K562 (cell line): Measurements from ENCODE around the gene SFI1. TPM values are rescaled to one million over a fixed set of nuclear protein-coding genes. Genes with fewer than 3 reads are reported as not detected.

Experiments used
- ARNT ChIP-seq, 2 experiments: fragments of 450-650 bp; IDR thresholded peaks; 2 replicates each; pipeline ENCODE4 v1.6.1; 2016; ENCODE audit warnings: mild to moderate bottlenecking in 1 of 2
- CHD1 ChIP-seq: fragments of 200-600 bp; sonication (generic); IDR thresholded peaks from one replicate; pipeline ENCODE4 v1.6.1; 2012; ENCODE audit warnings: mild to moderate bottlenecking, moderate library complexity, low read length, inconsistent platforms
- CREB1 ChIP-seq, 2 experiments: sonication (generic) in 1 of 2; formaldehyde crosslinking in 1 of 2; IDR thresholded peaks; 2 replicates each; pipeline versions ENCODE4 v1.6.1 to v1.8.0; 2012 to 2022; ENCODE audit warnings: inconsistent platforms in 1 of 2, mild to moderate bottlenecking in 1 of 2, missing genetic modification reagents in 1 of 2, moderate library complexity in 1 of 2
- CXXC5 ChIP-seq: fragments of 250-450 bp; sonication (Bioruptor Pico); IDR thresholded peaks from 2 replicates; pipeline ENCODE4 v1.8.0; 2022; ENCODE audit warnings: inconsistent platforms, mild to moderate bottlenecking, moderate library complexity
- DIDO1 ChIP-seq: fragments of 450-650 bp; IDR thresholded peaks from 2 replicates; pipeline ENCODE4 v1.6.1; 2016; ENCODE audit warnings: low read depth, missing biosample characterization, missing genetic modification characterization
- DPF2 ChIP-seq: fragments of 450-650 bp; IDR thresholded peaks from 2 replicates; pipeline ENCODE4 v1.6.1; 2016
- EP300 ChIP-seq: IDR thresholded peaks from 2 replicates; pipeline ENCODE4 v1.6.1; 2012; ENCODE audit warnings: low read length, improper control_type of control experiment
- ETS1 ChIP-seq: conservative IDR thresholded peaks from 2 replicates; pipeline ENCODE4 v1.6.1; 2011; ENCODE audit warnings: low read depth, mild to moderate bottlenecking, low read length; ENCODE audit not compliant: control insufficient read depth
- HDAC1 ChIP-seq, 2 experiments: fragments of 450-650 bp; IDR thresholded peaks; 2 replicates each; pipeline ENCODE4 v1.6.1; 2016 to 2017; ENCODE audit warnings: inconsistent platforms in 1 of 2, mild to moderate bottlenecking in 1 of 2, moderate library complexity in 1 of 2
- HDGF ChIP-seq: fragments of 450-650 bp; IDR thresholded peaks from 2 replicates; pipeline ENCODE4 v1.6.1; 2016
- MEIS2 ChIP-seq: fragments of 450-650 bp; IDR thresholded peaks from 2 replicates; pipeline ENCODE4 v1.6.1; 2014; ENCODE audit warnings: mild to moderate bottlenecking; ENCODE audit not compliant: partially characterized antibody
- MTA1 ChIP-seq: fragments of 450-650 bp; IDR thresholded peaks from 2 replicates; pipeline ENCODE4 v1.6.1; 2017; ENCODE audit warnings: borderline replicate concordance
- NFATC3 ChIP-seq: fragments of 450-650 bp; IDR thresholded peaks from 2 replicates; pipeline ENCODE4 v1.6.1; 2017; ENCODE audit warnings: mild to moderate bottlenecking
- NFE2 ChIP-seq: IDR thresholded peaks from 2 replicates; pipeline ENCODE4 v1.6.1; 2014; ENCODE audit warnings: antibody characterized with exemption, low read depth
- POLR2A ChIP-seq: fragments of 450-650 bp; conservative IDR thresholded peaks from 2 replicates; pipeline ENCODE4 v1.6.1; 2016
- PYGO2 ChIP-seq: fragments of 450-650 bp; IDR thresholded peaks from 2 replicates; pipeline ENCODE4 v1.6.1; 2016; ENCODE audit warnings: mild to moderate bottlenecking, missing genetic modification characterization, moderate library complexity, missing compliant biosample characterization
- TAF9B ChIP-seq: fragments of 450-650 bp; IDR thresholded peaks from 2 replicates; pipeline ENCODE4 v1.6.1; 2018; ENCODE audit warnings: mild to moderate bottlenecking; ENCODE audit not compliant: partially characterized antibody
- THRA ChIP-seq: fragments of 450-650 bp; IDR thresholded peaks from 2 replicates; pipeline ENCODE4 v1.6.1; 2017; ENCODE audit warnings: mild to moderate bottlenecking, moderate library complexity
- TRIM24 ChIP-seq, 2 experiments: fragments of 450-650 bp; IDR thresholded peaks; 2 replicates each; pipeline ENCODE4 v1.6.1; 2016
- TRIM28 ChIP-seq: fragments of 450-650 bp; IDR thresholded peaks from 2 replicates; pipeline ENCODE4 v1.6.1; 2017
- XRCC5 ChIP-seq: fragments of 200-400 bp; formaldehyde crosslinking; IDR thresholded peaks from 2 replicates; pipeline ENCODE4 v1.6.1; 2017; ENCODE audit warnings: low read depth, mild to moderate bottlenecking, low read length
- ZBTB43 ChIP-seq: sonication (generic); formaldehyde crosslinking; IDR thresholded peaks from 2 replicates; pipeline ENCODE4 v1.8.0; 2023; ENCODE audit warnings: mild to moderate bottlenecking, missing genetic modification reagents
- ZFP1 ChIP-seq: fragments of 450-650 bp; formaldehyde crosslinking; IDR thresholded peaks from 2 replicates; pipeline ENCODE4 v1.4.0; 2020; ENCODE audit warnings: mild to moderate bottlenecking, mixed read lengths
- ZHX1 ChIP-seq: fragments of 150-350 bp; conservative IDR thresholded peaks from 2 replicates; pipeline ENCODE4 v1.6.1; 2014; ENCODE audit warnings: low read length
- ZNF140 ChIP-seq: fragments of 250-450 bp; sonication (Bioruptor Pico); IDR thresholded peaks from 2 replicates; pipeline ENCODE4 v1.8.0; 2021; ENCODE audit warnings: moderate library complexity, mild to moderate bottlenecking, inconsistent platforms
- ZNF316 ChIP-seq: fragments of 450-650 bp; IDR thresholded peaks from 2 replicates; pipeline ENCODE4 v1.6.1; 2016
- ZNF57 ChIP-seq: fragments of 450-650 bp; formaldehyde crosslinking; IDR thresholded peaks from 2 replicates; pipeline ENCODE4 v1.4.0; 2020; ENCODE audit warnings: mild to moderate bottlenecking, moderate library complexity
- polyA plus RNA-seq, 8 experiments: library from polyadenylated mRNA; depleted of rRNA in 4 of 8; stranded (reverse) in 5 of 8; unstranded in 3 of 8; fragments of >200 nt; fragmentation: Nextera tagmentation in 2 of 8; fragmentation: Illumina TruSeq in 1 of 8; extraction: Ambion mirVana in 2 of 8; extraction: Trizol in 1 of 8; gene quantifications; 2 replicates each; pipeline versions ENCODE4 v1.2.1 to v1.2.3, GENCODE V29; 2011 to 2014; ENCODE audit warnings: inconsistent platforms in 1 of 8, missing spikeins in 1 of 8
- total RNA-seq, 7 experiments: library from RNA; depleted of rRNA in 6 of 7; stranded (reverse); fragments of >200 nt in 6 of 7; fragmentation: Illumina TruSeq in 2 of 7; extraction: Trizol in 2 of 7; gene quantifications; 2 replicates each; pipeline versions ENCODE4 v1.2.1 to v1.2.3, GENCODE V29; 2011 to 2021; ENCODE audit warnings: low replicate concordance in 1 of 7

The SFI1 gene
- total and polyA plus RNA-seq, 9 of the 15 experiments (the other 6 are each of a cell fraction or from before 2014, with no cell fraction given), result 3.0 to 25.6 (median 14.1) TPM

GRCh38 chr22:31490496-31490925 lies 5.8 kb upstream of the SFI1 start (continued):
- TF ChIP-seq ETS1, result no peak
- TF ChIP-seq TRIM28, result 0 out of 2 replicates have a peak, but pooled peaks have one; percentile 36
- TF ChIP-seq DIDO1 (tag), result no peak
- TF ChIP-seq ZHX1, result no peak
- no peak for TF ChIP-seq HDGF
- no peak for TF ChIP-seq CREB1 (IDR thresholded peaks at IDR 0.05)
- TF ChIP-seq CREB1 (CRISPR knock-in tag; IDR thresholded peaks at IDR 0.05), result 0 out of 2 replicates have a peak, but pooled peaks have one; percentile 8
- TF ChIP-seq ZBTB43 (CRISPR knock-in tag), result no peak
- TF ChIP-seq ZNF140, result no peak
- TF ChIP-seq ZFP1 (CRISPR knock-in tag), result no peak
- TF ChIP-seq EP300, result peak; percentile 24; the same call in 1 of the 2 replicates
- no peak for TF ChIP-seq XRCC5
- peak in 1 of 2 experiments; percentile 47; a peak in 2 of 4 replicates for TF ChIP-seq HDAC1 (IDR thresholded peaks at IDR 0.05)
- TF ChIP-seq NFE2, result peak; percentile 61
- no peak for TF ChIP-seq THRA
- peak; percentile 67 for TF ChIP-seq POLR2A
- no peak for TF ChIP-seq CXXC5 (CRISPR knock-in tag)
- no peak for TF ChIP-seq TAF9B
- TF ChIP-seq CHD1, result no peak
- TF ChIP-seq MEIS2, result peak; percentile 37
- peak; percentile 23; the same call in 1 of the 2 replicates for TF ChIP-seq ZNF316
- TF ChIP-seq NFATC3, result no peak
- TF ChIP-seq ZNF57, result no peak
- no peak for TF ChIP-seq PYGO2 (tag)
- peak; percentile 74 for TF ChIP-seq DPF2
- TF ChIP-seq TRIM24 (IDR thresholded peaks at IDR 0.05), result no peak
- TF ChIP-seq MTA1, result 0 out of 2 replicates have a peak, but pooled peaks have one; percentile 32
- peak in 1 of 2 experiments; percentile 51; a peak in 1 of 4 replicates for TF ChIP-seq ARNT (IDR thresholded peaks at IDR 0.05)
